AG04450 (cell line): Measurements from ENCODE around the gene DIPK1C. TPM values are rescaled to one million over a fixed set of nuclear protein-coding genes. Genes with fewer than 3 reads are reported as not detected.

ENCODE experiments used
- CTCF ChIA-PET: fragments of 300-600, 350-600 bp; formaldehyde crosslinking; extraction: SDS; loops from one replicate; lab custom pipeline; 2022; ENCODE audit warnings: antibody characterized with exemption, inconsistent platforms; lab: Charles Lee
- POLR2A ChIA-PET: fragments of 350-600 bp; formaldehyde crosslinking; extraction: SDS; loops from one replicate; lab custom pipeline; 2021; ENCODE audit warnings: antibody characterized with exemption, inconsistent platforms; lab: Yijun Ruan, JAX
- DNase-seq: peaks from one replicate; pipeline ENCODE4 v3.0.0-alpha.2; 2011; ENCODE audit warnings: low read depth, low spot score
- H3K27ac ChIP-seq: one replicate; pipeline ENCODE4 v1.5.1; 2012; ENCODE audit warnings: low read depth, low read length, control low read depth
- H3K27me3 ChIP-seq: one replicate; pipeline ENCODE4 v1.6.0; 2012; ENCODE audit warnings: low read length; ENCODE audit not compliant: control insufficient read depth, insufficient read depth
- H3K4me3 ChIP-seq: 2 replicates; pipeline ENCODE4 v1.5.1; 2011; ENCODE audit warnings: mild to moderate bottlenecking, low read depth, low read length, control low read depth
- H3K9me3 ChIP-seq: 2 replicates; pipeline ENCODE4 v1.5.1; 2012; ENCODE audit warnings: low read length; ENCODE audit not compliant: control insufficient read depth, insufficient read depth
- CTCF ChIP-seq: IDR thresholded peaks from 2 replicates; pipeline ENCODE4 v1.5.1; 2011; ENCODE audit warnings: low read depth, low read length, control low read depth, inconsistent platforms
- polyA plus RNA-seq: library from polyadenylated mRNA; depleted of rRNA; stranded (reverse); fragments of >200 nt; gene quantifications from 2 replicates; pipeline ENCODE4 v1.2.3, GENCODE V29; 2011

Gene DIPK1C
- polyA plus RNA-seq, 1 experiment, result not detected

- CTCF ChIA-PET, result no interaction called here
- Histone ChIP-seq H3K4me3 (no peak overlapping the region), H3K27me3 (peaks cover 63% of the 10 kb centered on the region), H3K9me3 (no peaks in the 10 kb centered on the region; the same call in 1 of the 2 replicates), H3K27ac (no peak overlapping the region)
- no peak for DNase-seq
- TF ChIP-seq CTCF, result no peak
- POLR2A ChIA-PET, result no interaction called here
Observed at GRCh38 chr18:74457725-74458421, 765 bp upstream of the DIPK1C start.

GRCh38 chr18:74456349-74457042 is 612 bp downstream of the DIPK1C start:
- H3K9me3 ChIP-seq, result no peaks in the 10 kb centered on the region; the same call in 1 of the 2 replicates
- DNase-seq, result no peak
- H3K27ac ChIP-seq, result no peak overlapping the region
- H3K27me3 ChIP-seq, result peaks cover 63% of the 10 kb centered on the region
- no peak overlapping the region for H3K4me3 ChIP-seq
- ChIA-PET CTCF (no interaction called here), POLR2A (no interaction called here)
- no peak for TF ChIP-seq CTCF

- no peak for DNase-seq
- Histone ChIP-seq H3K4me3 (no peak overlapping the region), H3K27ac (no peak overlapping the region), H3K27me3 (peaks cover 62% of the 10 kb centered on the region), H3K9me3 (no peaks in the 10 kb centered on the region; the same call in 1 of the 2 replicates)
- ChIA-PET CTCF (no interaction called here), POLR2A (no interaction called here)
- no peak for TF ChIP-seq CTCF
Observed at GRCh38 chr18:74456017-74456348, 1.1 kb downstream of the DIPK1C start.

- Histone ChIP-seq H3K9me3 (no peaks in the 10 kb centered on the region; the same call in 1 of the 2 replicates), H3K27me3 (peaks cover 58% of the 10 kb centered on the region), H3K4me3 (no peak overlapping the region), H3K27ac (no peak overlapping the region)
- DNase-seq, result no peak
- no peak for TF ChIP-seq CTCF
- ChIA-PET CTCF (interaction anchor here (2.0 kb wide), 1 partner anchor 21 kb away, joined by 7 read pairs; no protein-coding TSS in a partner anchor), POLR2A (no interaction called here)
Observed at GRCh38 chr18:74455386-74455785, 1.7 kb downstream of the DIPK1C start.

GRCh38 chr18:74454279-74454751 is 2.8 kb downstream of the DIPK1C start:
- no peak for TF ChIP-seq CTCF
- ChIA-PET CTCF (interaction anchor here (2.0 kb wide), 1 partner anchor 22 kb away, joined by 7 read pairs; no protein-coding TSS in a partner anchor), POLR2A (no interaction called here)
- Histone ChIP-seq H3K9me3 (no peaks in the 10 kb centered on the region; the same call in 1 of the 2 replicates), H3K4me3 (no peak overlapping the region), H3K27me3 (peaks cover 51% of the 10 kb centered on the region), H3K27ac (no peak overlapping the region)
- no peak for DNase-seq
